H1 (cell line): ENCODE data around the gene SLC38A2. TPM values are rescaled to one million over a fixed set of nuclear protein-coding genes. Genes with fewer than 3 reads are reported as not detected.

Experiments used
- BRCA1 ChIP-seq: IDR thresholded peaks from 2 replicates; pipeline ENCODE4 v1.6.1; 2012; ENCODE audit warnings: low read depth, low read length, improper control_type of control experiment
- POLR2A ChIP-seq, 2 experiments: IDR thresholded peaks; 1 replicate in 1 of 2; 2 replicates in 1 of 2; pipeline ENCODE4 v1.6.1; 2011; ENCODE audit warnings: low read depth in 2 of 2, low read length in 2 of 2, mild to moderate bottlenecking in 2 of 2; ENCODE audit errors: control extremely low read depth in 1 of 2
- RBBP5 ChIP-seq: IDR thresholded peaks from 2 replicates; pipeline ENCODE4 v1.7.1; 2012; ENCODE audit warnings: low read depth, mild to moderate bottlenecking, inconsistent platforms, low read length, moderate library complexity, borderline replicate concordance
- SP4 ChIP-seq: IDR thresholded peaks from 2 replicates; pipeline ENCODE4 v1.6.1; 2012; ENCODE audit warnings: low read length, inconsistent platforms
- polyA plus RNA-seq, 7 experiments: library from polyadenylated mRNA; depleted of rRNA in 3 of 7; stranded (reverse) in 5 of 7; unstranded in 2 of 7; fragments of >200 nt in 5 of 7; fragments of 200-250 nt in 2 of 7; gene quantifications; 1 replicate in 5 of 7; 2 replicates in 1 of 7; 4 replicates in 1 of 7; pipeline versions ENCODE4 v1.2.1 to v1.2.3, GENCODE V29; 2011 to 2013; ENCODE audit warnings: missing spikeins in 2 of 7, mixed read lengths in 2 of 7
- total RNA-seq: library from RNA; stranded (reverse); fragmentation: NEBNext Ultra II Directional; extraction: Animal tissue kit (Norgen Biotek cat#: 25700); gene quantifications from 2 replicates; pipeline ENCODE4 v1.2.1, GENCODE V29; 2021
- TF ChIP-seq, protein P1 (sequence below): fragments of 300-600 bp; sonication (generic); IDR thresholded peaks from 2 replicates; pipeline ENCODE4 v1.7.1; 2012; ENCODE audit warnings: low read length, moderate library complexity, mild to moderate bottlenecking, inconsistent platforms; ENCODE audit not compliant: insufficient replicate concordance

The SLC38A2 gene
- total and polyA plus RNA-seq, 2 of the 8 experiments (the other 6 are each of a cell fraction or from before 2014, with no cell fraction given) = 163 to 684 TPM

DNA sequence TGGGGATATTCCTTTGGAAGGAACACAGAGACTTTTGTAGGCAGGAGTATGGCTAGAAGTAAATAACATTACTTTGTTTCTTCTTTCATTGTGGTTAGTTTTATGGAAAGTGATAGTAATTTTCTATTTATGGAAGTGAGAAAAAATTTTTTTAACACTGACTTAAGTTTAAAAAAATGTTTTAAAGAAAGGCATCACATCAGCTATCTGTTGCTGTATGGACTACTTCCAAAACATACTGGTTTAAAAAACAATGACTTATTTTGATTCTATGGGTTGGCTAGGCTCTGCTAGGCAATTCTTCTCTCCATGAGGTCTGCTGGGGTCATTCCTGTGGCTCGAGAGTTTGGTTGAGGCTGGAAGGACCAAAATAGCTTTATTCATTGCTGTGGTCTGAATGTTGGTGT lies 31.7 kb upstream of the SLC38A2 start (continued):
- no peak for TF ChIP-seq POLR2A (IDR thresholded peaks at IDR 0.05; ENCODE audit: control extremely low read depth in 1 of 2, low read depth in 2 of 2, low read length in 2 of 2)
- TF ChIP-seq, protein P1, sequence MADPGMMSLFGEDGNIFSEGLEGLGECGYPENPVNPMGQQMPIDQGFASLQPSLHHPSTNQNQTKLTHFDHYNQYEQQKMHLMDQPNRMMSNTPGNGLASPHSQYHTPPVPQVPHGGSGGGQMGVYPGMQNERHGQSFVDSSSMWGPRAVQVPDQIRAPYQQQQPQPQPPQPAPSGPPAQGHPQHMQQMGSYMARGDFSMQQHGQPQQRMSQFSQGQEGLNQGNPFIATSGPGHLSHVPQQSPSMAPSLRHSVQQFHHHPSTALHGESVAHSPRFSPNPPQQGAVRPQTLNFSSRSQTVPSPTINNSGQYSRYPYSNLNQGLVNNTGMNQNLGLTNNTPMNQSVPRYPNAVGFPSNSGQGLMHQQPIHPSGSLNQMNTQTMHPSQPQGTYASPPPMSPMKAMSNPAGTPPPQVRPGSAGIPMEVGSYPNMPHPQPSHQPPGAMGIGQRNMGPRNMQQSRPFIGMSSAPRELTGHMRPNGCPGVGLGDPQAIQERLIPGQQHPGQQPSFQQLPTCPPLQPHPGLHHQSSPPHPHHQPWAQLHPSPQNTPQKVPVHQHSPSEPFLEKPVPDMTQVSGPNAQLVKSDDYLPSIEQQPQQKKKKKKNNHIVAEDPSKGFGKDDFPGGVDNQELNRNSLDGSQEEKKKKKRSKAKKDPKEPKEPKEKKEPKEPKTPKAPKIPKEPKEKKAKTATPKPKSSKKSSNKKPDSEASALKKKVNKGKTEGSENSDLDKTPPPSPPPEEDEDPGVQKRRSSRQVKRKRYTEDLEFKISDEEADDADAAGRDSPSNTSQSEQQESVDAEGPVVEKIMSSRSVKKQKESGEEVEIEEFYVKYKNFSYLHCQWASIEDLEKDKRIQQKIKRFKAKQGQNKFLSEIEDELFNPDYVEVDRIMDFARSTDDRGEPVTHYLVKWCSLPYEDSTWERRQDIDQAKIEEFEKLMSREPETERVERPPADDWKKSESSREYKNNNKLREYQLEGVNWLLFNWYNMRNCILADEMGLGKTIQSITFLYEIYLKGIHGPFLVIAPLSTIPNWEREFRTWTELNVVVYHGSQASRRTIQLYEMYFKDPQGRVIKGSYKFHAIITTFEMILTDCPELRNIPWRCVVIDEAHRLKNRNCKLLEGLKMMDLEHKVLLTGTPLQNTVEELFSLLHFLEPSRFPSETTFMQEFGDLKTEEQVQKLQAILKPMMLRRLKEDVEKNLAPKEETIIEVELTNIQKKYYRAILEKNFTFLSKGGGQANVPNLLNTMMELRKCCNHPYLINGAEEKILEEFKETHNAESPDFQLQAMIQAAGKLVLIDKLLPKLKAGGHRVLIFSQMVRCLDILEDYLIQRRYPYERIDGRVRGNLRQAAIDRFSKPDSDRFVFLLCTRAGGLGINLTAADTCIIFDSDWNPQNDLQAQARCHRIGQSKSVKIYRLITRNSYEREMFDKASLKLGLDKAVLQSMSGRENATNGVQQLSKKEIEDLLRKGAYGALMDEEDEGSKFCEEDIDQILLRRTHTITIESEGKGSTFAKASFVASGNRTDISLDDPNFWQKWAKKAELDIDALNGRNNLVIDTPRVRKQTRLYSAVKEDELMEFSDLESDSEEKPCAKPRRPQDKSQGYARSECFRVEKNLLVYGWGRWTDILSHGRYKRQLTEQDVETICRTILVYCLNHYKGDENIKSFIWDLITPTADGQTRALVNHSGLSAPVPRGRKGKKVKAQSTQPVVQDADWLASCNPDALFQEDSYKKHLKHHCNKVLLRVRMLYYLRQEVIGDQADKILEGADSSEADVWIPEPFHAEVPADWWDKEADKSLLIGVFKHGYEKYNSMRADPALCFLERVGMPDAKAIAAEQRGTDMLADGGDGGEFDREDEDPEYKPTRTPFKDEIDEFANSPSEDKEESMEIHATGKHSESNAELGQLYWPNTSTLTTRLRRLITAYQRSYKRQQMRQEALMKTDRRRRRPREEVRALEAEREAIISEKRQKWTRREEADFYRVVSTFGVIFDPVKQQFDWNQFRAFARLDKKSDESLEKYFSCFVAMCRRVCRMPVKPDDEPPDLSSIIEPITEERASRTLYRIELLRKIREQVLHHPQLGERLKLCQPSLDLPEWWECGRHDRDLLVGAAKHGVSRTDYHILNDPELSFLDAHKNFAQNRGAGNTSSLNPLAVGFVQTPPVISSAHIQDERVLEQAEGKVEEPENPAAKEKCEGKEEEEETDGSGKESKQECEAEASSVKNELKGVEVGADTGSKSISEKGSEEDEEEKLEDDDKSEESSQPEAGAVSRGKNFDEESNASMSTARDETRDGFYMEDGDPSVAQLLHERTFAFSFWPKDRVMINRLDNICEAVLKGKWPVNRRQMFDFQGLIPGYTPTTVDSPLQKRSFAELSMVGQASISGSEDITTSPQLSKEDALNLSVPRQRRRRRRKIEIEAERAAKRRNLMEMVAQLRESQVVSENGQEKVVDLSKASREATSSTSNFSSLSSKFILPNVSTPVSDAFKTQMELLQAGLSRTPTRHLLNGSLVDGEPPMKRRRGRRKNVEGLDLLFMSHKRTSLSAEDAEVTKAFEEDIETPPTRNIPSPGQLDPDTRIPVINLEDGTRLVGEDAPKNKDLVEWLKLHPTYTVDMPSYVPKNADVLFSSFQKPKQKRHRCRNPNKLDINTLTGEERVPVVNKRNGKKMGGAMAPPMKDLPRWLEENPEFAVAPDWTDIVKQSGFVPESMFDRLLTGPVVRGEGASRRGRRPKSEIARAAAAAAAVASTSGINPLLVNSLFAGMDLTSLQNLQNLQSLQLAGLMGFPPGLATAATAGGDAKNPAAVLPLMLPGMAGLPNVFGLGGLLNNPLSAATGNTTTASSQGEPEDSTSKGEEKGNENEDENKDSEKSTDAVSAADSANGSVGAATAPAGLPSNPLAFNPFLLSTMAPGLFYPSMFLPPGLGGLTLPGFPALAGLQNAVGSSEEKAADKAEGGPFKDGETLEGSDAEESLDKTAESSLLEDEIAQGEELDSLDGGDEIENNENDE = no peak
- TF ChIP-seq SP4 = no peak
- no peak for TF ChIP-seq RBBP5
- TF ChIP-seq BRCA1 = no peak
